Measurements from ENCODE around the gene SRD5A3.

DNA sequence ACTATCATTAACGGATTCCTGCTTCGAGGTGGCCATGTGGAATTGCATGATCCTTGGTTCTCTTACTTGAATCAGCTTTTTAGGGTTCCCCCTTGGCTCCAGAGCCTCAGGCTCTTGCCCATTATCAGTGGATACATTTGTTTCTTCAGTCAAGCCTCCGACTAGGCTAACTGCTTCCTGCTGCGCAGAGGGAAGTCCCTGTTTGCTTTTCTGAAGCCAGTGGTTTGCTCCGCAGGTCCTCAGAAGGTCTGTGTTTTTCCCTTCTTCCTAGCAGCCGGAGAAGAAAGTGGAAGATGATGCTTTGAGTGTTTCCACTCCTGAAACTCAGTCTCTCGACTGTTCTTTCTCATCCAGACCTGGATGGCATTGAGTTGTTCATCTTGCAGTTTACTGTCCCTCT, 20.6 kb downstream of the SRD5A3 start:
- TF ChIP-seq, protein P1, sequence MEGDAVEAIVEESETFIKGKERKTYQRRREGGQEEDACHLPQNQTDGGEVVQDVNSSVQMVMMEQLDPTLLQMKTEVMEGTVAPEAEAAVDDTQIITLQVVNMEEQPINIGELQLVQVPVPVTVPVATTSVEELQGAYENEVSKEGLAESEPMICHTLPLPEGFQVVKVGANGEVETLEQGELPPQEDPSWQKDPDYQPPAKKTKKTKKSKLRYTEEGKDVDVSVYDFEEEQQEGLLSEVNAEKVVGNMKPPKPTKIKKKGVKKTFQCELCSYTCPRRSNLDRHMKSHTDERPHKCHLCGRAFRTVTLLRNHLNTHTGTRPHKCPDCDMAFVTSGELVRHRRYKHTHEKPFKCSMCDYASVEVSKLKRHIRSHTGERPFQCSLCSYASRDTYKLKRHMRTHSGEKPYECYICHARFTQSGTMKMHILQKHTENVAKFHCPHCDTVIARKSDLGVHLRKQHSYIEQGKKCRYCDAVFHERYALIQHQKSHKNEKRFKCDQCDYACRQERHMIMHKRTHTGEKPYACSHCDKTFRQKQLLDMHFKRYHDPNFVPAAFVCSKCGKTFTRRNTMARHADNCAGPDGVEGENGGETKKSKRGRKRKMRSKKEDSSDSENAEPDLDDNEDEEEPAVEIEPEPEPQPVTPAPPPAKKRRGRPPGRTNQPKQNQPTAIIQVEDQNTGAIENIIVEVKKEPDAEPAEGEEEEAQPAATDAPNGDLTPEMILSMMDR (IDR thresholded peaks at IDR 0.05; ENCODE audit: borderline replicate concordance, extremely low read depth, low read length, poor library complexity, severe bottlenecking), result no peak
- no peak for TF ChIP-seq EZH2 (IDR thresholded peaks at IDR 0.05; ENCODE audit: borderline replicate concordance, low read depth, low read length, severe bottlenecking)

All from DND-41 (cell line).